Nephron (organoid): ENCODE measurements around the gene STOML2.

Source experiments
- H3K27ac Mint-ChIP-seq, 3 experiments: 2 replicates each; pipeline ENCODE4 v1.8.0; 2020; ENCODE audit warnings: mixed read lengths in 3 of 3, mild to moderate bottlenecking in 2 of 3, moderate library complexity in 1 of 3
- H3K27me3 Mint-ChIP-seq: 2 replicates; pipeline ENCODE4 v1.8.0; 2021; ENCODE audit warnings: low read depth, mild to moderate bottlenecking, moderate library complexity, mixed read lengths
- H3K36me3 Mint-ChIP-seq: 2 replicates; pipeline ENCODE4 v1.8.0; 2020; ENCODE audit warnings: low read depth, mixed read lengths
- H3K4me1 Mint-ChIP-seq: 2 replicates; pipeline ENCODE4 v1.8.0; 2020; ENCODE audit warnings: mixed read lengths
- H3K4me3 Mint-ChIP-seq, 3 experiments: 2 replicates each; pipeline ENCODE4 v1.8.0; 2020; ENCODE audit warnings: mild to moderate bottlenecking in 3 of 3, mixed read lengths in 3 of 3, moderate library complexity in 2 of 3
- H3K9me3 Mint-ChIP-seq: 2 replicates; pipeline ENCODE4 v1.8.0; 2020; ENCODE audit warnings: mixed read lengths
- TF ChIP-seq, protein P1 (sequence below), 3 experiments: fragments of 200-600 bp; sonication (generic); IDR thresholded peaks; one replicate each; pipeline ENCODE4 v1.5.0; 2021; ENCODE audit warnings: antibody characterized with exemption in 3 of 3; ENCODE audit not compliant: unreplicated experiment in 3 of 3

Gene STOML2

DNA sequence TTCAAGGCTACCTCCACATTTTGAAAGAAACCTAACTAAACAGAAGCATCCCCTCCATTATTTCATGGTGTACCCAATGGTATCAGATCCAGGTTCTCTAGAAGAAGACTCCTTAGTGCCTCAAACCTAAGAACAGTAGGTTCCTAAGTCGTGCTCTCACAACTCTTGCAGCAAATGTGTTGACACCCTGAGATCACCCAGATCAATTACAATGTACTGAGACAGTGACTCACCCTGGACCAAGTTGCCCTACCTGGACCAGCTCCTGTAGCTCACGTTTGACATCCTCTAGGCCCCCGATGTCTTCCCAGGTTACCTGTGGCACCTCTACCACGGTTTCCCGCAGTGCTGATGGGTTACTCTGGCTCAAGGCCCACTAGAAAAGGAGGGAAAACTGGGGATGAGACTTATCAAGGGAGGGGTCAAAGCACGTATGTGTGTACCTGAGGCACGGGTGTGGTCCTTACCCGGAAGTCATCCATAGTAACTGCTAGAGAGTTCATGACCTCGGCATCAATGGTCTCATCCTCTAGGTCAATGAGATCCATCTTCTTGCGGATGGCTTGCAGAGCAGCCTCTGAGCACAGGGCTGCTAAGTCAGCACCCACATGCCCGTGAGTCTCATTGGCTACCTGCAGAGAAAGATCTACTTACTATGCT lies 42.3 kb downstream of the STOML2 start:
- H3K27me3 Mint-ChIP-seq: no peaks in the 10 kb centered on the region
- H3K4me1 Mint-ChIP-seq: no peaks in the 10 kb centered on the region
- H3K4me3 Mint-ChIP-seq: no peak overlapping the region
- no peak overlapping the region for H3K27ac Mint-ChIP-seq
- H3K36me3 Mint-ChIP-seq: peaks cover 95% of the 10 kb centered on the region
- no peaks in the 10 kb centered on the region for H3K9me3 Mint-ChIP-seq
- TF ChIP-seq, protein P1, sequence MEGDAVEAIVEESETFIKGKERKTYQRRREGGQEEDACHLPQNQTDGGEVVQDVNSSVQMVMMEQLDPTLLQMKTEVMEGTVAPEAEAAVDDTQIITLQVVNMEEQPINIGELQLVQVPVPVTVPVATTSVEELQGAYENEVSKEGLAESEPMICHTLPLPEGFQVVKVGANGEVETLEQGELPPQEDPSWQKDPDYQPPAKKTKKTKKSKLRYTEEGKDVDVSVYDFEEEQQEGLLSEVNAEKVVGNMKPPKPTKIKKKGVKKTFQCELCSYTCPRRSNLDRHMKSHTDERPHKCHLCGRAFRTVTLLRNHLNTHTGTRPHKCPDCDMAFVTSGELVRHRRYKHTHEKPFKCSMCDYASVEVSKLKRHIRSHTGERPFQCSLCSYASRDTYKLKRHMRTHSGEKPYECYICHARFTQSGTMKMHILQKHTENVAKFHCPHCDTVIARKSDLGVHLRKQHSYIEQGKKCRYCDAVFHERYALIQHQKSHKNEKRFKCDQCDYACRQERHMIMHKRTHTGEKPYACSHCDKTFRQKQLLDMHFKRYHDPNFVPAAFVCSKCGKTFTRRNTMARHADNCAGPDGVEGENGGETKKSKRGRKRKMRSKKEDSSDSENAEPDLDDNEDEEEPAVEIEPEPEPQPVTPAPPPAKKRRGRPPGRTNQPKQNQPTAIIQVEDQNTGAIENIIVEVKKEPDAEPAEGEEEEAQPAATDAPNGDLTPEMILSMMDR (IDR thresholded peaks at IDR 0.05; ENCODE audit: unreplicated experiment in 3 of 3): no peak

- Mint-ChIP-seq H3K4me3 (no peak overlapping the region), H3K9me3 (no peaks in the 10 kb centered on the region), H3K27ac (no peak overlapping the region), H3K4me1 (no peaks in the 10 kb centered on the region), H3K36me3 (peaks cover 99% of the 10 kb centered on the region), H3K27me3 (no peaks in the 10 kb centered on the region)
- TF ChIP-seq, protein P1 (IDR thresholded peaks at IDR 0.05; ENCODE audit: unreplicated experiment in 3 of 3): no peak
Observed at GRCh38 chr9:35059438-35059837, 43.5 kb downstream of the STOML2 start.

- Mint-ChIP-seq H3K4me3 (no peak overlapping the region), H3K27ac (no peak overlapping the region), H3K36me3 (peaks cover 100% of the 10 kb centered on the region), H3K27me3 (no peaks in the 10 kb centered on the region), H3K4me1 (no peaks in the 10 kb centered on the region), H3K9me3 (peaks cover 3% of the 10 kb centered on the region)
- TF ChIP-seq, protein P1 (IDR thresholded peaks at IDR 0.05; ENCODE audit: unreplicated experiment in 3 of 3): no peak
Observed at GRCh38 chr9:35057271-35057620, 45.7 kb downstream of the STOML2 start.

DNA sequence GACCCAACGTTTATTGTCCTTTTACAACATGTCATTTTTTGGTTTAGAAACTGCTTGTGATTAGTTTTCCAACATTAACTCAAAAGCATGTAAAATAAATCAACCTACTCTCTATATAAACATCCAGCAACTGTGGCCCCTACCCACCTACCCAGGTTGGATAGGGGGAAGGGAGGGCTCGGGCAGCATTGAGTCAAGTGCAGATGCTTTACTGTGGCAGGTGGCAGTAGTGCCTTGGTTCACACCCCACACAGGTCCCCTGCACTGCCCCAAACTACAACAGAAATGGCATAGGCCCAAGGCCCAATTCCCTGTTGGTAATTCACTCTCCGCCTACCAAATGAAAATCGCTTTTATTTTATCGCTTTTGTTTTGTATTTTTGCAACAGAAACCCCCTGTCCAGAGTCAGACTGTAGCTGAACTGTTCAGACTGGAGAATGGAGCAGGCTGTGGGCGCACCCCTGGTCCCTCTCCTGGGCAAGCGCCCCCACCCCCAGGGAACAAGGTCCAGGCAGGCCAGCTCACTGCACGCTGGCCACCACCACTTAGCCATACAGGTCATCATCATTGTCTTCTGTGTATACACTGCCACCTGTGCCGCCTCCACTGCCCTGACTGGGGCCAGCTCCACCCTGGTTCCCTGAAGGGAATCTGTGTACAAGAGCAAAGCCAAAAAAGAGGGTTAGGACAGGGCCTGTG lies 46.2 kb downstream of the STOML2 start:
- peaks cover 99% of the 10 kb centered on the region for H3K36me3 Mint-ChIP-seq
- H3K27ac Mint-ChIP-seq: no peak overlapping the region
- H3K4me3 Mint-ChIP-seq: no peak overlapping the region
- H3K9me3 Mint-ChIP-seq: peaks cover 3% of the 10 kb centered on the region
- H3K27me3 Mint-ChIP-seq: no peaks in the 10 kb centered on the region
- TF ChIP-seq, protein P1 (IDR thresholded peaks at IDR 0.05; ENCODE audit: unreplicated experiment in 3 of 3): no peak
- H3K4me1 Mint-ChIP-seq: no peaks in the 10 kb centered on the region

DNA sequence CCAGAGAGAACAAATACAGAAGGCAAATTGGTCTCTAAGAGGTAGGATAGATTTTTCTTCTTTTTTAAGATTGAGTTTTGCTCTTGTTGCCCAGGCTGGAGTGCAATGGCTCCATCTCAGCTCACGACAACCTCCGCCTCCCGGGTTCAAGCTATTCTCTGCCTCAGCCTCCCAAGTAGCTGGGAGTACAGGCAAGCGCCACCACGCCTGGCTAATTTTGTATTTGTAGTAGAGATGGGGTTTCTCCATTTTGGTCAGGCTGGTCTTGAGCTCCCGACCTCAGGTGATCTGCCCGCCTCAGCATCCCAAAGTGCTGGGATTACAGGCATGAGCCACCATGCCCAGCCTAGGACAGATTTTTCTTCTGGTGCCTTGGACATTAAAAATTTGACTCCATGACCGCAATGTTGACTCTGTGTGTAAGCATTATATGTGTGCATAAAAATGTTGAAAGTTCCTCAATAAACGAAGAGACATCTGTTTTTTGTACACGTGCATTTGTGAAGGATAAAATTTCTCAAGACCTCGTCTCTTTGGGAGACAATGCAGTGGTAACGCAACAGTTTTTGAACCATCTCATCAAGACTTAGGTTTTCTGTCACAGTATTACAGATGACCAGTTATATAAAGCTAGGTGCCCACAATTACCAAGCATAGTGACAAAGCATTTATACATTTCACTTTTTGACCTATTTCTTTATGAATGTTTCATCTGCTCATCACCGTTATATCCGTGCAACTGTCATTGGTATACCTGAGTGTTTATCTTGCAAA lies 47.9 kb downstream of the STOML2 start:
- no peak overlapping the region for H3K4me3 Mint-ChIP-seq
- TF ChIP-seq, protein P1 (IDR thresholded peaks at IDR 0.05; ENCODE audit: unreplicated experiment in 3 of 3): no peak
- H3K4me1 Mint-ChIP-seq: no peaks in the 10 kb centered on the region
- H3K36me3 Mint-ChIP-seq: peaks cover 93% of the 10 kb centered on the region
- peaks cover 3% of the 10 kb centered on the region for H3K9me3 Mint-ChIP-seq
- H3K27ac Mint-ChIP-seq: no peak overlapping the region
- no peaks in the 10 kb centered on the region for H3K27me3 Mint-ChIP-seq
